ENCODE results near the gene MICAL2.
A peak's percentile ranks its signal among the peaks of the same experiment; 100 is the strongest.

The MICAL2 gene

DNA sequence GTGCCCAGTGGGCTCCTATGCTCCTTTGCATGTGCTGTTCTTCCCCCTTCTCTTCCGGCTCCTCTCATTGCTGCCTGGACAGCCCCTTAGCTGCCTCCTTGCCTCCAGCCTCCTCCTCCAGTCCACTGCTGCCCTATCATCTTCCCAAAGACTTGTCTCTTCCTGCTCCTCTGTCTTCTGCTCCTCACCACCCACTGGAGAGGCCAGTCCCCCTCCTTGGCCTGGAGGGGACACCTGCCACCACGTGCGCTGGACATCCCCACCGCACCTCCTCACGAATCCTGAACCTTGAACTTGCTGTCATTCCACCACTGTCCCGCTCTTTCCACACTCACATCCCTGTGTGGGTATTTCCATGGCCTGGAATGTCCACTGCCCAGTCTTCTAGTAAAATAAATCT lies 49.8 kb downstream of the MICAL2 start:
- no peak for DNase-seq

DNA sequence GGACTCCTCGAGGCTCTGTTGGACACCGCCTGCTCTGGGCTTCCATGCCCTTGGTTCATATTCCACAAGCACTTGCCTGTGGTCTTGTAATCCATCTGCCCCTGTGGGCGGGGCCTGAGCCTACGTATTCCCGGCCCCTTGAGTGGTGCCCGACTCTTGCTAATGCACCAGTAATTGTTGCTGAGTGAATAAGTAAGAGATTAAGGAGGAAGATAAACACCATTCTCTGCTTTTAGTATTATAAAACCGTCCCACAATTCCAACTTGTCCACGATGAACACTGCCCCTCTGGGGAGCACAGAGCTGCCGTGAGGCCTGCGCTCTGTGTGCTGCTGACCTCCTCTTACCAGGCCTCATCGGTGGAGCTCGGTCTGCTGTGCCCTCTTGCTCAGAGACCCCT lies 50.3 kb downstream of the MICAL2 start:
- no peak for DNase-seq

DNA sequence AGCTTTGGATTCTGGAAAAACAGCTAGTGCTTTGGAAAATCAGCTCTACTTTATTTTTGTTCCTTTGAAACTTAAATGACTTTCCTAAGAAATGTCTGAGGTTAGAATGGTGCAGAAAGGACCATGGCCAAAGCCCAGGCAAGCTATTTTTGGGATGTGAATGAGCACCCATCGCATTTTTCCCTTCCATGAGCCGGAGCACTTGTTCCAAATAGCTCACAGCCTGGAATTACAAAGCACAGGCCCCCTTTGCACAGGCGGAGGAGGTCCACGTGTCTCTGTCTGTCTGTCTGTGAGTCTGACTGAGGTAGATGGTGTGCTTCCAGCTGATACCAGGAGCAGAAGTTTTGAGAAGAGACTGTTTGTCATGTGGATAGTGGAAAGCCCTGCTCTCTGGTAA lies 50.7 kb downstream of the MICAL2 start:
- no peak for DNase-seq

GRCh38 chr11:12161603-12162350 lies 51.4 kb downstream of the MICAL2 start:
- no peak for DNase-seq

- no peak for DNase-seq
These were observed 52.3 kb downstream of the MICAL2 start for GRCh38 chr11:12162652-12163051.

- DNase-seq: no peak
These were observed 53.0 kb downstream of the MICAL2 start for GRCh38 chr11:12163181-12163941.

DNA sequence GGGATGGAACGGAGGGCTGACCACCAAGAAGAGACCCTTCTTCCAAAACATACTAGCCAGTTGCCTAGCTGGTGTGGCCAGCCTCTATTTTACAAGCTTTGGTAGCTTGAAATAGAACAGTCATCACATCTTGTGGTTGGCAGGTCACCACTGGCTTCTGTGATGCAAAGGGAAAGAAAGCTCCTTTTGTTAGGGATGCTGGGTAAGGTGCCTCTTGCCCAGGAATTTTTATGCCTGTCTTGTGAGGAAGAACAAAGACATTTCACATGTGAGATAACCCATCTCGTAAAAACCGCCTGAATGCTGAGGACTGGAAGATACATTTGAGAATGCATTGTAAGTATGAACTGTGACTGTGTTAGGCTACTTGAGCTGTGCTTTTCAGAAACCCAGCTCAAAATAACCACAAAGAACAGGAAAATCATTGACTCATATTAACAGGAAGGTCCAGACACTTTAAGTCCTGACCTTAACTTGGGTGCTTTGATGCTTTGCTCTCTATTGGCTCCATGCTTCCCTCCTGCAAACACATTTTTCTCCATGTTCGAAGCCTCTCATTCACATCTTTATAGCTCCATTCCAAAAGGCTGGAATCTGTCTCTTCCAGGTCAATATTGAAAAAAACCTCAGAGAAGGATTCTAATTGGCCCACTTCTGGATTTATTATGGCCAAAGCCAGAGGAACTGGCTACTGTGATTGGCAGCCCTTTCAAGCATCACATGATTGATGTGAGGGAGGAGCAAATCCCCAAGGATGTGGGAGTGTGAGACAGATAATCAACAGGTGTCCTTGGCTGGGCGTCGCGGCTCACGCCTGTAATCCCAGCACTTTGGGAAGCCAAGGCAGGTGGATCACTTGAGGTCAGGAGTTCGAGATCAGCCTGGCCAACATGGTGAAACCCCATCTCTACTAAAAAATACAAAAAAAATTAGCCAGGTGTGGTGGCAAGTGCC lies 53.9 kb downstream of the MICAL2 start:
- no peak for DNase-seq

GRCh38 chr11:12165237-12165875 lies 55.0 kb downstream of the MICAL2 start:
- DNase-seq: no peak

DNA sequence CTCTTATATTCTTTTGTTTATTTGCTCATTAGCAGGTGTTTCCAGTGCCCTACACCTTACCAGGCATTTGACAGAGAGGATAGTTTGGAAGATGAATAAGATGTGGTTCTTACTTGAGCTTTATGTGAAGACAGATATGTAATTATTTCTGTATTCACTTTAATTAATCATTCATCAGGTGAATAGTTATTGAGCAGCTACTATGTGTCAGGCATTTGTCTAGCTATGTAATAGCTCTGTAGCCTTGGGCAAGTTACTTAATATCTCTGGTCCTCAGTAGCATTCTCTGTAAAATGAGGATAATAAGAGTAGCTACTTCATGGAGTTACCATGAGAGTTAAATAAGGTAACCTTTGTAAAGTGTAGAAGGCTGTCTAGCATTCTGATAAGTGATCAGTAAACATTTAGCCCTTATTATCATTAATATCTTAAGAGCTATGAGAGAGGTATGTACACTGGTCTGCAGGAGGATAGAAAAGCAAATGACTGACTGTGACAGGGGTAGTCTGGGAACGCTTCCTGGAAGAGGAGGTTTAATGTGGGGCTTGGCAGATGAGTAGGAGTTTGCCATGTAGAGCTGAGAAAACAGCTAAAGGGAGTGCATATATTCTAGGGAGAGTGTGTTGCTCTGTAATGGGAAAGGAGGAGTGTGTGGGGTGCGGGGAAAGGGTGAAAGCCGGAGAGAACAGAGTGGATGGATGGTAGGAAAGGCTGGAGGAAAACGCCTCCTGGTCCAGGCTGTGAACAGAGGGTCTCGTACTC lies 56.1 kb downstream of the MICAL2 start:
- no peak for DNase-seq

DNA sequence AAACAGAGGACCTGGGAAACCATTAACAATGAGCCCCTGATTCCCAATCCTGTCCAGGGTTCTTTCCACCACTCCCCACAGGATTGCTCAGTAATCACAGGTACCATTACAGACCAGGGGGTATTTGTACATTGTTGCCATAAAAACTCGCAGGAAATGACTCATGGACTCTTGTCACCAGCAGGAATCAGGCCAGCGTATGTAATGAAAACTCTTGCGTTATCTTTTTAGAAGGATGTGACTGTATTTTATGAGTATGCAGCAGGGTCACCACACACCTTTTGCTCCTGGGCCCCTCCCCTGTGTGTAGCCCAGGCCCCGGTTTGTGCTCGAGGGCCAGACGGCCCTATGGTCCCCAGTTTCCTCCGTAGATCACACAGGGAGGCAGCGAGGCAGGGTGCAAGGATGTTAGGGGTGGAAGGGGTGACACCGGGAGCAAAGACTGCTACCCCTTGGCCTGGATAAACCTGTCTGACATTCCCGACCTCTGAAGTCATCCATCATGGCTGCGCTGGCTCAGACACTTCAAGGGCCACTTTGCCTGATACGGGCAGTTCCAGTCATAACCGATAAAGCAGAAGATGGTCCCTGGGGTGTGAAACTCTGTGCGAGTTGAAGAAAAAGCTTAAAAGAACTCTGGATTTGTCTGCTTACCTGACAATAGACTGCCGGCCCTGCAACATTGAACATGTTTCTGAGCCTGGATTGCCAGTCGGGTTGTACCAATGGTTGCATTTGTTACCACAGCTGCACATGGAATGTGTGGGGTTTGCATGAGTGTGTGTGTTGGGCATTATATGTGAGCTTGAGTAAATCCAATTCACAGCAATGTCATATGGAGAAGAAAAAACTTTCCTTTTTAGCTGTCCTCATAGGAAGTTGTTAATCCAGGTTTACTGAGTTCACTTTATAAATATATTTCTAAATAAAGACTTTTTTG lies 56.9 kb downstream of the MICAL2 start:
- no peak for DNase-seq

GRCh38 chr11:12168114-12168513 lies 57.7 kb downstream of the MICAL2 start:
- no peak for DNase-seq

DNA sequence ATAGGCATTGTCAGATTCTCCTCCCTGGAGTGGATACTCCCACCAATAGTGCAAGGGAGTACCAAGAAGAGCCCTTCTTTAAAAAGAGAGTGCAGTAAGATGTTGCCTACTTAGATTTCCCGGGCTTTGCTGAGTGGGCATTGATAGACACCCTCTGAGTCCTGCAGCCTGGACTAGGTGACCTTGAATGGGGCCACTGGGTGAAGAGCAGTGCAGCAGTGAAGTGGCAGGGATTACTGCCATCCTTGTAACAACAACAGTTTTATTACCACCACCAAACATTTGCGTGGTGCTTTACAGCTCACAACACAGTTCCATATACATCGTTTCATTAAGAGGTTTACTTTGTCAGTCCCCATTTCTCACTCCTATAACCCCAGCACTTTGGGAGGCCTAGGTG lies 59.4 kb downstream of the MICAL2 start:
- DNase-seq: no peak

DNA sequence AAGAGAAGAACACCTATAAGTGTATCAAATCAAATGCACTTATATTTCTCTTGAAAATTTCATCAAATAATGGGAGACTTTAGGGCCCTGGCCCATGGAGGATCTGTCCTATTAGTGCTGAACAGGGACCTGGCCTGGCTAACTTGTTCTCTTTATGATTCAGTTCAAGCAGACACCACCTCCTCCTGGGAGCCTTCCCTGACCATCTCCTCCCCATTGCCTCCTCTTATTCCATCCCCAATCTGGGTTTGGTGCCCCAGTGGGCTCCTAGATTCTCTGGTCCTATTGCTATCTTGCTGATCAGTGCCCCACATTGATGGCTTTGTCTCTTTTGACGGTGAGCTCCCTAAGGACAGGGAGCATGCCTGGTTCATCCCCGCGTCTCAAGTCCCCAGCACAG lies 60.1 kb downstream of the MICAL2 start:
- DNase-seq: no peak

GRCh38 chr11:12170984-12171383 lies 60.6 kb downstream of the MICAL2 start:
- no peak for DNase-seq

DNA sequence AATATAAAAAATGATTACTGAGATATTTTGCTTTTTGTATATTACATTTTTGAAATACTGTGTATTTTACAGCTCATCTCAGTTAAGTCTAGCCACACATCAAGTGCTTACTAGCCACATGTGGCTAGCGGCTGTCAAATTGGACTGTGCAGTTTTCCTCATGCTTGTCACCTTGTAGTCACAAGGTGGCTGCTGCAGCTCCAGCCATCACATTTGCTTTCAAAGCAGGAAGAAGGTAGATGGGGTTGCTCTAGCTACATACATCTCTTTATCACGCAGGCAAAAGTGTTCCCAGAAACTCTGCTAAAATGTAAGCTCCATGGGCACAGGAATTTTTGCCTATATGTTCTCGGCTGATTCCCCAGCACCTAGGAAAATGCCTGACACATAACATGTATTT lies 61.5 kb downstream of the MICAL2 start:
- DNase-seq: no peak

DNA sequence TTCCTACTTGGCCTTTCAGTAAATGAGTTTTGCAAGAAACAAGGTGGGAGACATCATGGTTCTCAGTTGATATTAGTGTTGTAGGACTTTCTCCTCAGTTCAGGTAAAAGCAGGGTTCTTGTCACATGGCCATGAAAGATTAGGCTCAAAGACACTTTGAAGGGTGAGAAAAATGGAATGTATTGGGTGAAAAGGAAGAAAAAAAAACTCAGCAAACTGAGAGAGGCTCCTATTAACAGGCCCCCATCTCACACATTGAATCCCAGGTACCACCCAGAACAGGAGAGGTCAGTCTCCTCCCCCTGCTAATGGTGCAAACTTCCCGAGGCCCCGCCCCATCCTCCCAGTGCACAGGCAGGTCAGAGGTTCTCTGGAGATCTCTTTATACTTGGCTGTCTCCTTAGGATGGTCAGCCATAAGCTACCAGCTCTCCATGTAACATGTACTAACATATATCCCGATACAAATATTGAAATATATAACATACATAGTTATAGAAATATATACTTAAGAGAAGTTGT lies 62.2 kb downstream of the MICAL2 start:
- DNase-seq: no peak

DNA sequence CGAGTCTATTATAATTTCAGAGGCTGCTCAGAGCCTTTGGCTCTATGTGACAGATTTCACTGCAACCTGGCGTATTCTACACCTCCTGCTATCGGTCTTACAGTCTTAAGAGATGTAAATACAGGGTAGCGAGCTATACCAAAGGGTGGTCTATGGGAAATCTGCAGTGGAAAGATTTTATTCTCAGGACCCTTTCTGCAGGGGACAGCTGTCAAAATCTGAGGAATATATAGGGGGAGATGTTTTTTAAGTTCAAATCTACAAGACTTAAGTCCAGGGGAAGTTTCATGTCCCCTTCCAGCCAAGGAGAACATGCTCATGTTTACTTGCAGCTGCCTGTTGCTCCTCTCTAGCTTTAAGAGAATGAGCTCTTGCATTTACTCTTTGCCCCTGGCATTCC lies 62.7 kb downstream of the MICAL2 start:
- DNase-seq: no peak

DNA sequence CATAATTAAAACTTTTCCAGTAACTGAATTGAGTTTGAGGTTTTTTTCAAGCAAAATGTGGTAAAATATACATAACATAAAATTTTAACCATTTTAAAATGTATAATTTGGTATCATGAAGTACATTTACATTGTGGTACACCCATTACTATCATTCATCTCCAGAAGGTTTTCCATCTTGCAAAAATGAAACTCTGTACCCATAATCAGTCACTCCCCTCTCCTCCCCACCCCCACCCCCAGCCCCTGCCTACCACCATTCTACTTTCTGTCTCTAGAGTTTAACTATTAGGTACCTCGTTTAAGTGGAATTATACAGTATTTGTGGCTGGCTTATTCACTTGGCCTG lies 63.7 kb downstream of the MICAL2 start:
- peak in 2 of 4 experiments; percentile 12 to 32 for DNase-seq

DNA sequence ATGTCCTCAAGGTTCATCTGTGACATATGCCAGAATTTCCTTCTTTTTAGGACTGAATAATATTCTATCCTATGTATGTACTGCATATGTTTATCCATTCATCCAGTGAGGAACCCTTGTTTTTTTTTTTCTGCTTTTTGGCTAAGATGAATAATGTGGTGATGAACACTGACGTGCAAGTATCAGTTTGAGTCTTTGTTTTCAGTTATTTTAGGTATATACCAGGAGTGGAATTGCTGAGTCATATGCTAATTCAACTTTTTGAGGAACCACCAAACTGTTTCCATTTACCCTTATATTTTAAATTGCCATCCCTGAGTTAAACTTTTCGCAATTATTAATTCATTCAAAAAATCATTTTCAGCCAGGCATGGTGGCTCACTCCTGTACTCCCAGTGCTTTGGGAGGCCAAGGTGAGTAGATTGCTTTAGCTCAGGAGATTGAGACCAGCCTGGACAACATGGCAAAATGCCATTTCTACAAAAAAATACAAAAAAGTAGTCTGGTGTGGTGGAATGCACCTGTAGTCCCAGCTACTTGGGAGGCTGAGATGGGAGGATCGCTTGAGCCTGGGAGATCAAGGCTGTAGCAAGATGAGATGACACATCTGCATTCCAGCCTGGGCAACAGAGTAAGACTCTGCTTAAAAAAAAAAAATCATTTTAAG lies 64.2 kb downstream of the MICAL2 start:
- DNase-seq: no peak

- DNase-seq: no peak
These were observed 65.4 kb downstream of the MICAL2 start for GRCh38 chr11:12175694-12176241.
